GM18520 (cell line): ENCODE results near the gene ATP13A2.

Experiments
- ATAC-seq: cut with Tn5 transposase; IDR thresholded peaks from one replicate; pipeline ENCODE4 v1.9.1; 2021; ENCODE audit not compliant: unreplicated experiment

The ATP13A2 gene

GRCh38 chr1:17011439-17012307 lies at the start of gene ATP13A2:
TSS of gene ATP13A2 (minus strand) at chr1:17011928. CDS start at chr1:17011738, 190 bp downstream.
- peak; percentile 88 for ATAC-seq

GRCh38 chr1:17061486-17061885 lies 49.8 kb upstream of the ATP13A2 start:
- no peak for ATAC-seq

GRCh38 chr1:17060306-17060749 lies 48.6 kb upstream of the ATP13A2 start:
- no peak for ATAC-seq

GRCh38 chr1:17059391-17060305 lies 47.9 kb upstream of the ATP13A2 start:
- ATAC-seq = no peak

GRCh38 chr1:17056551-17056950 lies 44.8 kb upstream of the ATP13A2 start:
- ATAC-seq = no peak

GRCh38 chr1:17055801-17056200 lies 44.1 kb upstream of the ATP13A2 start:
- ATAC-seq = no peak

GRCh38 chr1:17053685-17054410 lies 42.1 kb upstream of the ATP13A2 start, which contains the start of gene SDHB:
TSS of gene SDHB (minus strand) at chr1:17054032. CDS start at chr1:17054019, 13 bp downstream.
- peak; percentile 95 for ATAC-seq

- no peak for ATAC-seq
Observed at GRCh38 chr1:17053086-17053684, 41.5 kb upstream of the ATP13A2 start.

GRCh38 chr1:17052641-17053040 lies 40.9 kb upstream of the ATP13A2 start:
- no peak for ATAC-seq

GRCh38 chr1:17052038-17052437 lies 40.3 kb upstream of the ATP13A2 start:
- ATAC-seq = no peak

- ATAC-seq = no peak
Observed at GRCh38 chr1:17047924-17048323, 36.2 kb upstream of the ATP13A2 start.

- ATAC-seq = no peak
Observed at GRCh38 chr1:17046334-17046657, 34.6 kb upstream of the ATP13A2 start.

GRCh38 chr1:17045634-17046333 lies 34.1 kb upstream of the ATP13A2 start:
- no peak for ATAC-seq

GRCh38 chr1:17045150-17045549 lies 33.4 kb upstream of the ATP13A2 start:
- ATAC-seq = no peak

- no peak for ATAC-seq
Observed at GRCh38 chr1:17043676-17044075, 31.9 kb upstream of the ATP13A2 start.

GRCh38 chr1:17040135-17040534 lies 28.4 kb upstream of the ATP13A2 start:
- ATAC-seq = no peak

- no peak for ATAC-seq
Observed at GRCh38 chr1:17039522-17039921, 27.8 kb upstream of the ATP13A2 start.

- no peak for ATAC-seq
Observed at GRCh38 chr1:17033481-17033880, 21.8 kb upstream of the ATP13A2 start.

GRCh38 chr1:17032741-17033140 lies 21.0 kb upstream of the ATP13A2 start:
- no peak for ATAC-seq

- no peak for ATAC-seq
Observed at GRCh38 chr1:17031436-17031835, 19.7 kb upstream of the ATP13A2 start.
